Head of caudate nucleus (tissue), 42 donors: ENCODE results near the gene MMAB.

ENCODE experiments used
- DNase-seq, 42 donors: peaks; one replicate each; pipeline versions ENCODE4 v3.0.0 to v3.0.0-alpha.2; 2020 to 2021; ENCODE audit warnings: mixed read lengths in 7 of 42
- intact Hi-C: fragments of 100-400 bp; cut with DNase I; formaldehyde crosslinking; loops from one replicate; pipeline ENCODE4 v1.15.0; 2022

Gene MMAB

DNA sequence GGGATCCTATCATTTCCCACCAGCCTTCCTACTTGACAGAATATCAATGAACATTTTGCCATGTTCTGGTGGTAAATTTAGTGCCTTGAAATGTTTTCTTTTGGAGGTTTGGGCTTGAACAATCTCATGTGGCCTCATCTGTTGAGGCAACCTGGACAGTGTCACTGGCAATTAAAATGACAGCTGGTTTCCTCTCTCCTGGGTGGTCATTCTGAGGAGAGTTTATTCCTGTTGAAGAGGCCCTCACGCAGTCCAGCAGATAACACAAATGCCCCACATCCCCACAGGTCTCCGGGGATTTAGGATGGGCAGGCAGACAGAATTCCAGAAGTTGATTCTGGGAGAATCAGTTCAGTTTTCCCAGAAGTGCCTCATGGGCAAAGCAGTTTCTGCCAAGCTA lies 41.9 kb downstream of the MMAB start:
- intact Hi-C loops: no loop called here
- DNase-seq: no peak

DNA sequence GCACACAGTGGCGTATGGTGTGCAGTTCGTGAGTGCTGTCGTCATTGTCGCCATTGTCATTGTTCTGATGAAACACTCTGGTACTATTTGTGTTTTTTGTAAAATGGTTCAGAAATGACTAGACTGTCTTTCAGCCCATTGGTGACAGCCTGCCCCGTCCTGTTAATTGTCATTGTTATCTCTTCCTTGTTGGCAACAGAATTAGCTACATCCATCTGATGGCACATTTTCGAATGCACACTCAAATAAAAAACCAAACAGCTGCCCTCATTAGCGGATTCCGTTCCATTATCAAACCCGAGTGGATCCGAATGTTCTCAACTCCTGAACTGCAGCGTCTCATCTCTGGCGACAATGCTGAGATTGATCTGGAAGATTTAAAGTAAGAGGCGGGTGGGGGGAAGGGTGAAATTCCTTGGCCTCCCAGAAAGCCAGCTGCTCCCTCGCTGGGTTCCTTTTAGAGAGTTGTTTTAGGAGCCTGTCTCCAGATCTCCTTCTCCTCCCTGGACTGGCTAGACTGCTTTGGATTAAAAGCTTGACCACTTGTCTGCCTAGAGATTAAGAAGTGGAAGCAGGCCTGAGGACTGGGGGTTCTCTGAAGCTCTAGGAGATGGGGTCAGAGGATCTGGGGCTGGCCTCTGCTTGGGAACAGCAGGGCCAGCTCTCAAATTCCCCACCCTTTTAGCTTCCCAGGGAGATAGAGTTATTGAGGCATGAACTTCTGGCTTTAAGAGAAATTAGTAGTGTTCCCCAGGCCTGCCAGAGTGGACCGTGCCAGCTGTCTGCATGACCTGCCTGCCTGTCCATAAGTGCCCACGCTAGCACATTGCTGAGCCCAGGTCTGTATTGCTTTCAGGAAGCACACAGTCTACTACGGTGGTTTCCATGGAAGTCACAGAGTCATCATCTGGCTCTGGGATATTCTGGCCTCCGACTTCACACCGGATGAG lies 43.3 kb downstream of the MMAB start:
- intact Hi-C loops: no loop called here
- peak in 5 of 42 donors; percentile 26 to 58 (median 38) for DNase-seq

DNA sequence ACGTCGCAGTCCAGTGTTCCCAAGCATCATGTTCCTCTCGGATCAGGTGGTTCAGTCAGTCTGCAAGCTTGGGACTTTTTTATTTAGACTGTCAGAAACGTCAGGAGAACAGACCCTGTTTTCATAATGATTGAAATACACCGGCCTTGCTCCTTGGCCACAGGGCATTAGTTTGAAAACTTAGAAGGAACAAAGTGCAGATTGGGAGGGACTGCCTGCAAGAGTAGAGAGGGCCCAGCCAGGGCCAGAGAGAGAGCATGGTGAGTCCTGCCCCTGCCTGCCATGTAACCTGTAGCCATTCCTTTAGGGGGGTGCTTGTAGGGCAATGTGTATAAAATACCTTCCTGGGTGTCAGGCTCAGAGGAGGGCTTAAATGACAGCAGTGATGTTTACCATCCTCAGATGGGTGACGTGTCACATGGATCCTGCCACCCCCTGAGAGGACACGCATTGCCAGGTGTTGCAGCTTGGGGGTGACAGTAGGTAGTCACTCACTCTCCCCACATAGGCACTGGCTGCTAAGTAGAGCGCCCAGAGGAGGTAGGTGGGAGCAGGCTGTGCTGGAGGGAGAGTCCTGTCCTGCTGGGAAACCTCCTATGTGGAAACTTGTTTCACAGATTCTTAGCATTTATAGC lies 45.7 kb downstream of the MMAB start:
- peak in 15 of 42 donors; percentile 15 to 68 (median 38) for DNase-seq
- intact Hi-C loops: no loop called here

- intact Hi-C loops: no loop called here
- DNase-seq: no peak
Observed at GRCh38 chr12:109525279-109525585, 48.1 kb downstream of the MMAB start.

GRCh38 chr12:109524466-109525278 lies 48.6 kb downstream of the MMAB start:
- intact Hi-C loops: loop anchor here (5.0 kb wide), 1 partner anchor 253 kb away; no protein-coding TSS in a partner anchor
- DNase-seq: no peak

DNA sequence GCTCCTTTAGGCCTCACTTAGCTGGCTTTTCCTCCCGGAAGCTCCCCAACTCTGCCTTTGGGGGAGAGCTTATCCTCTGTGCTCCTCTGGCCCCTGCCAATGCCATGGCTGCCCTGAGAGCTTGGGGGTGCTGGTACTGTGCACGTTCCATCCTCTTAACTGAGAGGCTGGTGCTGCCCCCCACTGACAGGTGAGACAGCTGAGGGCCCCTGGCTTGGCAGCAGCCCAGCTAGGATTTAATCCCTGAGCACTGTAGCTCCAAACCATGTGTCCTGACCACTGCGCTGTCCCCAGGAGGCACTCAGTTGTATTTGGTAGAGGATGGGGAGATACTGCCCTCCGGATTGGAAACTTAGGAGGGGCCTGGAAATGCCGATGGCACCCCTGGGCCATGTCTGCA lies 49.8 kb downstream of the MMAB start:
- intact Hi-C loops: loop anchor here (5.0 kb wide), 1 partner anchor 254 kb away; no protein-coding TSS in a partner anchor
- DNase-seq: no peak

- intact Hi-C loops: loop anchor here (5.0 kb wide), 1 partner anchor 254 kb away; no protein-coding TSS in a partner anchor
- peak in 34 of 42 donors; percentile 34 to 83 (median 56) for DNase-seq
Observed at GRCh38 chr12:109523071-109523470, 50.2 kb downstream of the MMAB start.

DNA sequence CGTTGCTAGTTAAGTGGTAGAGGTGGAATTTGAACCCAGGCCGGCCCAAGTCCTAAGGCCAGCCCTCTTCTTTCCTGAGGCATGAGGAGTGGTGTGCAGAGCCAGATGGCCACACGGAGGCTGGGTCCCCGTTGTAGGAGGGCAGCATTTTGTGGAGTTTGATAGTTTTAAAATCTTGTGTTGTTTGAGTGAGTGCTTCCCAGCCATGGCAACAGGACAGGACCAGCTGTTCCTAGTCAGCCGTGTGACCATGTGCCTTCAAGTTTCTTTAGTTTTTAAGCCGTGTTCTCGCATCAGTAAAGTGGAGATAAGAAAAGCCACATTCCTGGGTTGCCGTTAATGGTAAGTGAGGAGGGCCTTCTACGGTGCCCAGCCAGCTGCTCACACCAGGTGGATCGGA lies 51.5 kb downstream of the MMAB start:
- intact Hi-C loops: loop anchor here (5.0 kb wide), 1 partner anchor 255 kb away; no protein-coding TSS in a partner anchor
- DNase-seq: no peak

- no peak for DNase-seq
- intact Hi-C loops: loop anchor here (5.0 kb wide), 1 partner anchor 258 kb away; no protein-coding TSS in a partner anchor
Observed at GRCh38 chr12:109519787-109520186, 53.5 kb downstream of the MMAB start.

GRCh38 chr12:109518820-109519665 lies 54.3 kb downstream of the MMAB start:
- intact Hi-C loops: no loop called here

DNA sequence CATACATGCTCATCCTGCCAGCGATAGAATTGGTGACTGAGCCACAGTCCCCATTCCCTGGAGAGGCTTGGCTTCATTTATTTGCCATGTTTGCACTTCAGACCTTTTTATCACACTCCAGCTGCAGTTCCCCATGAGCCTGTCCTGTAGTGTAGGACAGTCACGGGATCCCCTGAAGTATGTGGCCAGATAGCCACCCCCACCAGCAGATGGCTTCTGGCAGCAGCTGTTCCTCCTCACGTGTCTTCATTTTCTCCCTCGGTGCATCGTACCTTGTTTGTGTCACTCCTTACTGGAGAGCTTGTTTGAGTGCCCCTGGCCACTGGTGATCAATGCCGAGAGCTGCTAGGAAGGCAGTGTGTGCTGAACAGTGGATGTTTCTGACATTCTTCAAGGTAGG lies 55.7 kb downstream of the MMAB start:
- no peak for DNase-seq
- intact Hi-C loops: no loop called here

More at GRCh38 chr12:109518820-109519665, 54.3 kb downstream of the MMAB start:
- DNase-seq: peak in 41 of 42 donors; percentile 42 to 94 (median 81)

GRCh38 chr12:109513977-109514376 lies 59.3 kb downstream of the MMAB start:
- intact Hi-C loops: no loop called here
- no peak for DNase-seq

DNA sequence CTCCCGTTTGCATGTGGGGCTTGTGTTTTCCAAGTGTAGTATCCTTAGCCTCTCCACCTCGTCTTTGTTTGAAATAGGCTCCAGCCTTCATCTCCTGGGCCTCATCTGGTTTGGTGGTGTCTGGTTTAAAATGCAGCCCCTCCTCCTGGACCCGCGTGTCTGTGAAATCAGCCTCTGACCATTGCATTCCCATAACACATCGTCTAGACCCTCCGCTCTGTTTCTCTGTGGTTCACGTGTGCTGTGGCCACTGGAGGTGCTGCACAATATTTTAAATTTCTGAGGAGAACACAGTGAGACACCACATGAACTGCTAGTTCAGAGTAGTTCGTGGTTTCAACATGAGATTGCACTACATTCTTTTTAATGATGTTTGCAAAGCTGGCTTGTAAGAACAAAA lies 60.3 kb downstream of the MMAB start:
- DNase-seq: no peak
- intact Hi-C loops: no loop called here

- intact Hi-C loops: no loop called here
- DNase-seq: no peak
Observed at GRCh38 chr12:109512608-109513007, 60.7 kb downstream of the MMAB start.

GRCh38 chr12:109510196-109510595 lies 63.1 kb downstream of the MMAB start:
- no peak for DNase-seq
- intact Hi-C loops: no loop called here

DNA sequence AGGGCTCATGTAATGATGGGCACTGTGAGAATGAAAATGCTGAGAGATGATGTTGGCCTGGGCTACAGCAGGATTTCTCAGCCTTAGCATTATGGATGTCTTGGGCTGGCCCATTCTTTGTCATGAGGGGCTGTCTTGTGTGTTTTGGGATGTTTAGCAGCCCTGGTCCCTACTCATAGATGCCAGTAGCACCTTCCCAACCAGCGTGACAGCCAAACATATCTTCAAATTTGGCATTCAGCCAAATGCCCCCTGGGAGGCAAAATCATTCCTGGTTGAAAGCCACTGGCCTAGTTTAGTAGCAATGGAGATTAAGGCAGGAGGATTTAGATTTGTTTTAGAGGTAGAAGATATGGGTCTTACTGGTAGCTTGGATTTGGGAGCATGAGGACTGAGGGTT lies 69.2 kb downstream of the MMAB start:
- intact Hi-C loops: no loop called here
- DNase-seq: no peak
